ENCODE results near the gene FAM8A1.
A peak's percentile ranks its signal among the peaks of the same experiment; 100 is the strongest.

The FAM8A1 gene

DNA sequence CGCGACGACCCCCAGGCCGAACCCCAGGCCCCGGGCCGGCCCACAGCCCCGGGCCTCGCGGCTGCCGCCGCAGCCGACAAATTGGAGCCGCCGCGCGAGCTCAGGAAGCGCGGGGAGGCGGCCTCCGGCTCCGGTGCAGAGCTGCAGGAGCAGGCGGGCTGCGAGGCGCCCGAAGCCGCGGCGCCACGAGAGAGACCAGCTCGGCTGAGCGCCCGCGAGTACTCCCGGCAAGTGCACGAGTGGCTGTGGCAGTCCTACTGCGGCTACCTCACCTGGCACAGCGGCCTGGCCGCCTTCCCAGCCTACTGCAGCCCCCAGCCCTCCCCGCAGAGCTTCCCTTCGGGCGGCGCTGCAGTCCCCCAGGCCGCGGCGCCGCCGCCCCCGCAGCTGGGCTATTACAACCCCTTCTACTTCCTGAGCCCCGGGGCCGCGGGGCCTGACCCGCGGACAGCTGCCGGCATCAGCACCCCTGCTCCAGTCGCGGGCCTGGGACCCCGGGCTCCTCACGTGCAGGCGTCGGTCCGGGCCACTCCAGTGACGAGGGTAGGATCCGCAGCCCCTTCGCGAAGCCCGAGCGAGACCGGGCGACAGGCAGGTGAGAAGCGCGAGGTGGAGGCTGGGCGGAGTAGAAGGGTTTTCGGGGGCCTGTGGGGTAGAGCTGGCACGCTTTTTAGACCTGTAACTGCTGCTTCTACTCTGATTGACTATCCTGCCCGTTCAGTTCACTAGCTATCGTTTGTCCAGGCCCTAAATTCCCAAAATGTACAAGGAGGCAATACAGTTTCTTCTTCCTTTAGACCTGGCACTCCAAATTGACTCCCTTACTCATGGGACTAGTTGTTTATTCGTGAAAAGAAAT, 654 bp downstream of the FAM8A1 start:
- DNase-seq (ENCODE audit: low read depth in 1 of 2, low spot score in 1 of 2) = peak in 1 of 2 experiments; percentile 19
- Histone ChIP-seq H3K27ac (replicated peaks) (peak overlapping the region; percentile 66), H3K27me3 (ENCODE audit: insufficient read depth, poor library complexity, severe bottlenecking) (no peaks in the 10 kb centered on the region), H3K4me3 (replicated peaks; ENCODE audit: insufficient read depth, low read length) (peak overlapping the region; percentile 65)
- no peak for TF ChIP-seq GABPA (IDR thresholded peaks at IDR 0.05; ENCODE audit: low read depth)
- TF ChIP-seq SPI1 (IDR thresholded peaks at IDR 0.05; ENCODE audit: borderline replicate concordance, low read depth) = no peak
- no peak for TF ChIP-seq POLR2AphosphoS5 (IDR thresholded peaks at IDR 0.05; ENCODE audit: low read depth)
- TF ChIP-seq, protein P1, sequence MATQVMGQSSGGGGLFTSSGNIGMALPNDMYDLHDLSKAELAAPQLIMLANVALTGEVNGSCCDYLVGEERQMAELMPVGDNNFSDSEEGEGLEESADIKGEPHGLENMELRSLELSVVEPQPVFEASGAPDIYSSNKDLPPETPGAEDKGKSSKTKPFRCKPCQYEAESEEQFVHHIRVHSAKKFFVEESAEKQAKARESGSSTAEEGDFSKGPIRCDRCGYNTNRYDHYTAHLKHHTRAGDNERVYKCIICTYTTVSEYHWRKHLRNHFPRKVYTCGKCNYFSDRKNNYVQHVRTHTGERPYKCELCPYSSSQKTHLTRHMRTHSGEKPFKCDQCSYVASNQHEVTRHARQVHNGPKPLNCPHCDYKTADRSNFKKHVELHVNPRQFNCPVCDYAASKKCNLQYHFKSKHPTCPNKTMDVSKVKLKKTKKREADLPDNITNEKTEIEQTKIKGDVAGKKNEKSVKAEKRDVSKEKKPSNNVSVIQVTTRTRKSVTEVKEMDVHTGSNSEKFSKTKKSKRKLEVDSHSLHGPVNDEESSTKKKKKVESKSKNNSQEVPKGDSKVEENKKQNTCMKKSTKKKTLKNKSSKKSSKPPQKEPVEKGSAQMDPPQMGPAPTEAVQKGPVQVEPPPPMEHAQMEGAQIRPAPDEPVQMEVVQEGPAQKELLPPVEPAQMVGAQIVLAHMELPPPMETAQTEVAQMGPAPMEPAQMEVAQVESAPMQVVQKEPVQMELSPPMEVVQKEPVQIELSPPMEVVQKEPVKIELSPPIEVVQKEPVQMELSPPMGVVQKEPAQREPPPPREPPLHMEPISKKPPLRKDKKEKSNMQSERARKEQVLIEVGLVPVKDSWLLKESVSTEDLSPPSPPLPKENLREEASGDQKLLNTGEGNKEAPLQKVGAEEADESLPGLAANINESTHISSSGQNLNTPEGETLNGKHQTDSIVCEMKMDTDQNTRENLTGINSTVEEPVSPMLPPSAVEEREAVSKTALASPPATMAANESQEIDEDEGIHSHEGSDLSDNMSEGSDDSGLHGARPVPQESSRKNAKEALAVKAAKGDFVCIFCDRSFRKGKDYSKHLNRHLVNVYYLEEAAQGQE (IDR thresholded peaks at IDR 0.05; ENCODE audit: insufficient replicate concordance, low read depth) = no peak
- TF ChIP-seq, protein P2, sequence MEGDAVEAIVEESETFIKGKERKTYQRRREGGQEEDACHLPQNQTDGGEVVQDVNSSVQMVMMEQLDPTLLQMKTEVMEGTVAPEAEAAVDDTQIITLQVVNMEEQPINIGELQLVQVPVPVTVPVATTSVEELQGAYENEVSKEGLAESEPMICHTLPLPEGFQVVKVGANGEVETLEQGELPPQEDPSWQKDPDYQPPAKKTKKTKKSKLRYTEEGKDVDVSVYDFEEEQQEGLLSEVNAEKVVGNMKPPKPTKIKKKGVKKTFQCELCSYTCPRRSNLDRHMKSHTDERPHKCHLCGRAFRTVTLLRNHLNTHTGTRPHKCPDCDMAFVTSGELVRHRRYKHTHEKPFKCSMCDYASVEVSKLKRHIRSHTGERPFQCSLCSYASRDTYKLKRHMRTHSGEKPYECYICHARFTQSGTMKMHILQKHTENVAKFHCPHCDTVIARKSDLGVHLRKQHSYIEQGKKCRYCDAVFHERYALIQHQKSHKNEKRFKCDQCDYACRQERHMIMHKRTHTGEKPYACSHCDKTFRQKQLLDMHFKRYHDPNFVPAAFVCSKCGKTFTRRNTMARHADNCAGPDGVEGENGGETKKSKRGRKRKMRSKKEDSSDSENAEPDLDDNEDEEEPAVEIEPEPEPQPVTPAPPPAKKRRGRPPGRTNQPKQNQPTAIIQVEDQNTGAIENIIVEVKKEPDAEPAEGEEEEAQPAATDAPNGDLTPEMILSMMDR (IDR thresholded peaks at IDR 0.05; ENCODE audit: insufficient read depth, low read length) = no peak

DNA sequence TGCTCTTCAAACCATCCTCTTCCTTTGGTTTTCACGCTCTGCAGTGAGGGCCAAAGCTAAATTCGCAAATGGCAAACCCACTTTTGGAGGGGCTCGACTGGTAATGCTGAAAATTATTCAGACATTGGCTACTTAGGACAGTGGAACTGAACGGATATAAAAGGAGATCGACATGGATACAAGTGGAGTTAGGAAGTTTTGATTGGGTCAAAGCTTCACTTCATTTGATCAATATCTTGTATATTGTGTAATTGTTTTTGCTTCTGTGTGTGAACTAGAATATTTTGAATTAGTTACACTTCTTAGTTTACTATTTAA, 1.2 kb downstream of the FAM8A1 start:
- TF ChIP-seq, protein P1 (IDR thresholded peaks at IDR 0.05; ENCODE audit: insufficient replicate concordance, low read depth) = no peak
- no peak for TF ChIP-seq SPI1 (IDR thresholded peaks at IDR 0.05; ENCODE audit: borderline replicate concordance, low read depth)
- no peak for TF ChIP-seq GABPA (IDR thresholded peaks at IDR 0.05; ENCODE audit: low read depth)
- TF ChIP-seq, protein P2 (IDR thresholded peaks at IDR 0.05; ENCODE audit: insufficient read depth, low read length) = no peak
- TF ChIP-seq POLR2AphosphoS5 (IDR thresholded peaks at IDR 0.05; ENCODE audit: low read depth) = no peak
- no peak overlapping the region for H3K27ac ChIP-seq (replicated peaks)

DNA sequence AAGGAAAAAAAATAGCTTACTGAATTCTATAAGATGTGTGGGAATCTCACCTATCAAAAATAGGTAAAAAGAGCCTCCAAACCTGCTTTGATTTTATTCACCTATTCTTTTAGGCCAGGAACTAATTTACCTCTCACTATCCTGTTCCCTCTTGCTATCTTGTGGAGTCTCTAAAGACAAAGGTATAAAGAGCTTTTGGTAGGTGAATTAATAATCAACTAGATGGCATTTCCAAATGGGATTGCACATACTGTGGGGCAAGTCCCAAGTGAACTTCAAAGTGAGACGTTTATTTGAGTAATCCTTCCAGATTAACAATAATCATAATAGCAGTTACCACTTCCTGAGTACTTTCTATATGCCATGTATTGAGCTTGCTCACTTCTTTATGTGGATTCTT, 2.8 kb downstream of the FAM8A1 start:
- DNase-seq (ENCODE audit: low read depth in 1 of 2, low spot score in 1 of 2) = no peak
- Histone ChIP-seq H3K27me3 (ENCODE audit: insufficient read depth, poor library complexity, severe bottlenecking) (no peaks in the 10 kb centered on the region), H3K27ac (replicated peaks) (no peak overlapping the region), H3K4me3 (replicated peaks; ENCODE audit: insufficient read depth, low read length) (no peak overlapping the region)
- TF ChIP-seq, protein P2 (IDR thresholded peaks at IDR 0.05; ENCODE audit: insufficient read depth, low read length) = no peak
- TF ChIP-seq POLR2AphosphoS5 (IDR thresholded peaks at IDR 0.05; ENCODE audit: low read depth) = no peak
- no peak for TF ChIP-seq SPI1 (IDR thresholded peaks at IDR 0.05; ENCODE audit: borderline replicate concordance, low read depth)
- TF ChIP-seq GABPA (IDR thresholded peaks at IDR 0.05; ENCODE audit: low read depth) = no peak
- TF ChIP-seq, protein P1 (IDR thresholded peaks at IDR 0.05; ENCODE audit: insufficient replicate concordance, low read depth) = no peak

More for the DNA sequence above, 1.2 kb downstream of the FAM8A1 start:
- Histone ChIP-seq H3K27me3 (ENCODE audit: insufficient read depth, poor library complexity, severe bottlenecking) (no peaks in the 10 kb centered on the region), H3K4me3 (replicated peaks; ENCODE audit: insufficient read depth, low read length) (peak overlapping the region; percentile 65)
- DNase-seq (ENCODE audit: low read depth in 1 of 2, low spot score in 1 of 2) = no peak
